OCI-LY7 (cell line): ENCODE measurements around the gene BARX1.

Experiments
- EZH2phosphoT487 ChIP-seq: fragments of 200-600 bp; sonication (generic); IDR thresholded peaks from 2 replicates; pipeline ENCODE4 v1.6.1; 2018; ENCODE audit warnings: low read depth, borderline replicate concordance, mild to moderate bottlenecking, mixed run types, antibody characterized with exemption, low read length, moderate library complexity, mixed read lengths
- TF ChIP-seq, protein P1 (sequence below): fragments of 200-600 bp; sonication (generic); conservative IDR thresholded peaks from 2 replicates; pipeline ENCODE4 v1.5.1; 2014; ENCODE audit warnings: mild to moderate bottlenecking, antibody characterized with exemption, low read length, moderate library complexity, mixed read lengths

DNA sequence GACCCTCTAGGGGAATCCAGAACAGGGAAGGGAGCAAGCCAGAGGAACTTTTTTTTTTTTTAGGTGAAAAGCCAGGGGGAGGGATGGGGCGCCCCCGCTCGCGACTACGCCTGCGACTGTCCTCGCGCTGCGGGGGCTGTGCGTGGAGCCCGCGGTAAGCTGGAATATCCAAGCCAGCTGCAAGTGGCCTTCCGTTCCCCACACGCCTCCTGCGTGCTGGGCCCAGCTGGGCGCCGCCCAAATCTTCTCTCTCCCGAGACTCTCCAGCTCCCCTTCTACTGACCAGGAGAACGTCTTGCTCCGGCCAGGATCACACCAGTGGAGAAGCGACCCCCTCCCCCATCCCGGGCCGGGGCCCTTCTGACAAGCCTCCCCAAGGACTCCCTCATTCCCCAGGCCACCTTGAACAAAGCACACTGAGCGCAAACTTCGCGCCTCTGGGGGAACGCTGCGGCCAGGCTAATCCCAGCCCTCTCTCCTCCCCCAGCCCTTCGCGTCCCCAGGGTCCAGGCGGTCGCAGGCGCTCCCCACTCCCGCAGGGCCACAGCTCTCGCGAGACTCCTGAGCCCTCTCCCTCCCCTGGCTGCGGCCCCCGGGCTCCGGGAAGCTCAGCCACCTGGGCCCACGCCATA lies 6.6 kb downstream of the BARX1 start:
- TF ChIP-seq, protein P1, sequence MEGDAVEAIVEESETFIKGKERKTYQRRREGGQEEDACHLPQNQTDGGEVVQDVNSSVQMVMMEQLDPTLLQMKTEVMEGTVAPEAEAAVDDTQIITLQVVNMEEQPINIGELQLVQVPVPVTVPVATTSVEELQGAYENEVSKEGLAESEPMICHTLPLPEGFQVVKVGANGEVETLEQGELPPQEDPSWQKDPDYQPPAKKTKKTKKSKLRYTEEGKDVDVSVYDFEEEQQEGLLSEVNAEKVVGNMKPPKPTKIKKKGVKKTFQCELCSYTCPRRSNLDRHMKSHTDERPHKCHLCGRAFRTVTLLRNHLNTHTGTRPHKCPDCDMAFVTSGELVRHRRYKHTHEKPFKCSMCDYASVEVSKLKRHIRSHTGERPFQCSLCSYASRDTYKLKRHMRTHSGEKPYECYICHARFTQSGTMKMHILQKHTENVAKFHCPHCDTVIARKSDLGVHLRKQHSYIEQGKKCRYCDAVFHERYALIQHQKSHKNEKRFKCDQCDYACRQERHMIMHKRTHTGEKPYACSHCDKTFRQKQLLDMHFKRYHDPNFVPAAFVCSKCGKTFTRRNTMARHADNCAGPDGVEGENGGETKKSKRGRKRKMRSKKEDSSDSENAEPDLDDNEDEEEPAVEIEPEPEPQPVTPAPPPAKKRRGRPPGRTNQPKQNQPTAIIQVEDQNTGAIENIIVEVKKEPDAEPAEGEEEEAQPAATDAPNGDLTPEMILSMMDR = no peak
- no peak for TF ChIP-seq EZH2phosphoT487
